HCT116 (cell line): Measurements from ENCODE around the gene CCL28. TPM values are rescaled to one million over a fixed set of nuclear protein-coding genes. Genes with fewer than 3 reads are reported as not detected.

Experiments
- ATAC-seq: fragments of 200-7000 bp; cut with Tn5 transposase; 2 replicates; pipeline ENCODE4 v1.9.1; 2020; ENCODE audit warnings: mild to moderate bottlenecking, moderate library complexity
- BruUV-seq: library from RNA; stranded (reverse); fragments of 400-500 nt; replicated peaks from 2 replicates; lab custom pipeline; 2021; lab: Mats Ljungman, UMichigan
- CTCF ChIA-PET: fragments of 300-600 bp; sonication (Branson Sonifier 250); formaldehyde crosslinking; loops from one replicate; lab custom pipeline; 2021; ENCODE audit warnings: antibody characterized with exemption; lab: Charles Lee
- POLR2A ChIA-PET: fragments of 300-600, 350-600 bp; sonication (Branson Sonifier 250); formaldehyde crosslinking; loops from one replicate; lab custom pipeline; 2021; ENCODE audit warnings: antibody characterized with exemption; lab: Charles Lee
- RAD21 ChIA-PET, 2 experiments: fragments of 300-600 bp; sonication (Branson Sonifier 250); formaldehyde crosslinking; loops; one replicate each; lab custom pipeline; 2023; ENCODE audit warnings: low total read pairs in 2 of 2; ENCODE audit not compliant: uncharacterized antibody in 2 of 2, unreplicated experiment in 2 of 2, low non-redundant PET in 1 of 2; lab: Charles Lee
- DNase-seq: peaks from one replicate; pipeline ENCODE4 v3.0.0-alpha.2; 2010; ENCODE audit warnings: low read depth, low spot score
- H2AFZ ChIP-seq: fragments of 200-600 bp; shearing (Covaris generic), sonication (generic); 2 replicates; pipeline ENCODE4 v1.6.1; 2017; ENCODE audit warnings: low read depth, mixed run types, mixed read lengths, antibody characterized with exemption, low read length; ENCODE audit not compliant: poor library complexity, severe bottlenecking
- H3K27ac ChIP-seq: 2 replicates; pipeline ENCODE4 v1.5.1; 2012; ENCODE audit warnings: low read depth, low read length
- H3K27me3 ChIP-seq: fragments of 200-600 bp; sonication (generic); 2 replicates; pipeline ENCODE4 v1.6.1; 2016; ENCODE audit warnings: mixed run types, low read length, mixed read lengths; ENCODE audit not compliant: insufficient read depth
- H3K36me3 ChIP-seq, 2 experiments: fragments of 200-500 bp in 1 of 2; fragments of 200-600 bp in 1 of 2; sonication (Bioruptor generic) in 1 of 2; sonication (generic) in 1 of 2; 2 replicates each; pipeline versions ENCODE4 v1.5.1 to v1.6.1; 2014 to 2016; ENCODE audit warnings: low read length in 2 of 2, inconsistent platforms in 1 of 2, mixed read lengths in 1 of 2, mixed run types in 1 of 2; ENCODE audit not compliant: insufficient read depth in 2 of 2, control insufficient read depth in 1 of 2
- H3K4me1 ChIP-seq, 2 experiments: fragments of 200-600 bp in 1 of 2; sonication (generic) in 1 of 2; 2 replicates each; pipeline versions ENCODE4 v1.5.1 to v1.6.1; 2012 to 2017; ENCODE audit warnings: low read length in 2 of 2, inconsistent platforms in 1 of 2, mild to moderate bottlenecking in 1 of 2, mixed read lengths in 1 of 2, mixed run types in 1 of 2, moderate library complexity in 1 of 2; ENCODE audit not compliant: insufficient read depth in 2 of 2, control insufficient read depth in 1 of 2
- H3K4me2 ChIP-seq: fragments of 200-600 bp; sonication (generic); 2 replicates; pipeline ENCODE4 v1.6.1; 2017; ENCODE audit warnings: mixed run types, low read length, mixed read lengths
- H3K4me3 ChIP-seq, 2 experiments: fragments of 200-600 bp in 1 of 2; sonication (generic) in 1 of 2; replicated peaks in 1 of 2; 2 replicates each; pipeline ENCODE4 v1.5.1; 2011 to 2016; ENCODE audit warnings: low read length in 2 of 2, control low read depth in 1 of 2, low read depth in 1 of 2, mild to moderate bottlenecking in 1 of 2, mixed read lengths in 1 of 2, mixed run types in 1 of 2
- H3K79me2 ChIP-seq: fragments of 200-600 bp; sonication (generic); 2 replicates; pipeline ENCODE4 v1.6.1; 2017; ENCODE audit warnings: mild to moderate bottlenecking, mixed run types, low read length, moderate library complexity, mixed read lengths; ENCODE audit not compliant: insufficient read depth
- H3K9ac ChIP-seq: fragments of 200-600 bp; sonication (generic); 2 replicates; pipeline ENCODE4 v1.6.1; 2016; ENCODE audit warnings: low read length, mixed read lengths
- H3K9me2 ChIP-seq: fragments of 200-600 bp; sonication (generic), shearing (Covaris generic); 2 replicates; pipeline ENCODE4 v1.6.1; 2017; ENCODE audit warnings: mixed run types, mild to moderate bottlenecking, moderate library complexity; ENCODE audit not compliant: insufficient read depth
- H3K9me3 ChIP-seq, 2 experiments: fragments of 200-500 bp in 1 of 2; fragments of 200-600 bp in 1 of 2; sonication (Bioruptor generic) in 1 of 2; sonication (generic) in 1 of 2; 2 replicates each; pipeline ENCODE4 v1.6.1; 2014 to 2017; ENCODE audit warnings: low read length in 2 of 2, mixed read lengths in 2 of 2, inconsistent platforms in 1 of 2, low read depth in 1 of 2, mild to moderate bottlenecking in 1 of 2, mixed run types in 1 of 2, moderate library complexity in 1 of 2; ENCODE audit not compliant: control insufficient read depth in 1 of 2, insufficient read depth in 1 of 2
- H4K20me1 ChIP-seq: fragments of 200-600 bp; sonication (generic), shearing (Covaris generic); 2 replicates; pipeline ENCODE4 v1.6.1; 2017; ENCODE audit warnings: mixed run types, mild to moderate bottlenecking, moderate library complexity; ENCODE audit not compliant: insufficient read depth
- CBX3 ChIP-seq: IDR thresholded peaks from 2 replicates; pipeline ENCODE4 v1.6.1; 2012; ENCODE audit warnings: low read depth
- CEBPB ChIP-seq: IDR thresholded peaks from 2 replicates; pipeline ENCODE4 v1.6.1; 2012; ENCODE audit warnings: low read depth
- EGR1 ChIP-seq: IDR thresholded peaks from 2 replicates; pipeline ENCODE4 v1.6.1; 2012; ENCODE audit warnings: low read depth
- EZH2 ChIP-seq: fragments of 200-600 bp; sonication (generic); IDR thresholded peaks from 2 replicates; pipeline ENCODE4 v1.6.1; 2017; ENCODE audit warnings: antibody characterized with exemption, mixed run types
- FOSL1 ChIP-seq: IDR thresholded peaks from 2 replicates; pipeline ENCODE4 v1.6.1; 2012; ENCODE audit warnings: low read depth
- JUND ChIP-seq: IDR thresholded peaks from 2 replicates; pipeline ENCODE4 v1.6.1; 2012
- POLR2A ChIP-seq: IDR thresholded peaks from 2 replicates; pipeline ENCODE4 v1.7.0; 2011; ENCODE audit warnings: borderline replicate concordance; ENCODE audit not compliant: insufficient read depth, insufficient read length; ENCODE audit errors: extremely low read depth
- POLR2AphosphoS5 ChIP-seq: IDR thresholded peaks from 2 replicates; pipeline ENCODE4 v1.6.1; 2011; ENCODE audit warnings: mild to moderate bottlenecking, low read depth, low read length, moderate library complexity
- RAD21 ChIP-seq: IDR thresholded peaks from 2 replicates; pipeline ENCODE4 v1.6.1; 2012; ENCODE audit warnings: low read depth, mild to moderate bottlenecking
- SIN3A ChIP-seq: IDR thresholded peaks from 2 replicates; pipeline ENCODE4 v1.6.1; 2012; ENCODE audit warnings: low read depth
- SP1 ChIP-seq: IDR thresholded peaks from 2 replicates; pipeline ENCODE4 v1.6.1; 2012; ENCODE audit warnings: low read depth
- TCF7L2 ChIP-seq: IDR thresholded peaks from 2 replicates; pipeline ENCODE4 v1.7.0; 2011; ENCODE audit warnings: borderline replicate concordance, inconsistent platforms; ENCODE audit not compliant: insufficient read depth, insufficient read length; ENCODE audit errors: extremely low read depth
- YY1 ChIP-seq: IDR thresholded peaks from 2 replicates; pipeline ENCODE4 v1.6.1; 2011; ENCODE audit warnings: low read length, low read depth, moderate library complexity, mild to moderate bottlenecking; ENCODE audit not compliant: insufficient replicate concordance; ENCODE audit errors: extremely low read depth
- ZFX ChIP-seq: fragments of 450-650 bp; IDR thresholded peaks from 2 replicates; pipeline ENCODE4 v1.6.1; 2017
- ZNF274 ChIP-seq: fragments of 200-500 bp; sonication (Bioruptor generic); IDR thresholded peaks from 2 replicates; pipeline ENCODE4 v1.6.1; 2014; ENCODE audit warnings: mild to moderate bottlenecking, low read depth, low read length, inconsistent platforms
- intact Hi-C: fragments of 100-400 bp; cut with micrococcal nuclease; formaldehyde crosslinking; loops from 2 replicates; pipeline ENCODE4 v1.10.0; 2022
- total RNA-seq: library from RNA; stranded (reverse); gene quantifications from one replicate; pipeline ENCODE4 v1.2.1, GENCODE V29; 2021; ENCODE audit not compliant: unreplicated experiment
- TF ChIP-seq, protein P1 (sequence below): IDR thresholded peaks from 2 replicates; pipeline ENCODE4 v1.6.1; 2012
- TF ChIP-seq, protein P2 (sequence below): IDR thresholded peaks from 2 replicates; pipeline ENCODE4 v1.6.1; 2012; ENCODE audit warnings: low read depth
- TF ChIP-seq, protein P3 (sequence below): IDR thresholded peaks from 2 replicates; pipeline ENCODE4 v1.6.1; 2012
- TF ChIP-seq, protein P4 (sequence below): IDR thresholded peaks from 2 replicates; pipeline ENCODE4 v1.6.1; 2011; ENCODE audit warnings: mild to moderate bottlenecking, low read length, moderate library complexity; ENCODE audit not compliant: insufficient replicate concordance; ENCODE audit errors: extremely low read depth

Gene CCL28
- total RNA-seq, 1 experiment from 2014 or later: 0.25 TPM

DNA sequence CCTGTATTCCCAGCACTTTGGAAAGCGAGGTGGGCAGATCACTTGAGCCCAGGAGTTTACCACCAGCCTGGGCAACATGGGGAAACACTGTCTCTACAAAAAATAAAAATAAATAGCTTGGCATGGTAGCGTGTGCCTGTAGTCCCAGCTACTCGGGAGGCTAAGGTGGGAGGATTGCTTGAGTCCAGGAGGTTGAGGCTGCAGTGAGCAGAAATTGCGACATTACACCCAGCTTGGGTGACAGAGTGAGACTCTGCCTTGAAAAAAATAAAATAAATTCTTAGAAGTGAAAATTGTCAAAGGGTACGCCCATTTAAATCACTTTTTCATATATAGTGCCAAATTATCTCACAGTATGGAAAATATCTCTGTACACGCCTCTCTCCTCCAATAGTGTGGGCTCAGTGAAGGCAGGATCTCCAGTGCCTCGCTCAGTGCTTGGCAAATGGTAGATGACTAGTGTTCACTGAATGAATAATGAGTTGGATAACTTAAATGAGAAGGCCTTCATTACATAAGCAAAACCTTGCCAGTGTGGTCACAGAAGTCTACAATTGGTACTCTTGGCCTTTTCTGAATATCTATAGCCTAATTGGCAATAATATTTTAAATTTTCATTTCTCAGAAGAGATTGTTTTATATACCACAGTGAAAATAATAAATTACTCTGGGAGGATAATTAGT, 9.4 kb upstream of the CCL28 start (continued):
- no peak for TF ChIP-seq EGR1

DNA sequence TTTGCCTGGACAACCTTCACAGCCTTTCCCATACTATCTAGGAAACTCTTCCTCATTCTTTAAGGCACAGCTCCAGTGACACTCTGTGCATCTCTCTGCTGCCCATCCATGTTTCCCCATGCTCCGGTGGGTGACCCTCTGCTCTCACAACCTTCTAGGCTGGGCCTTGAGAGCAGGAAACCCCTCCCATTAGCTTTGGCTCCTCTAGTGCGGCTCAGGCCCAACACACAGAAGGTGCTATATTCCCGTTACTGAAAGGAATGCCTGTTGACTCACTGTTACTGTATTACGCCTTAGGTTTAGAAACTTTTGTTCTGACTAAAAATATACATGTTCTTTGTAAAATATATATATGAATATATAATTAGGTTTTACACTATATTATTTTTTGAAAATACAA, 8.1 kb upstream of the CCL28 start:
- Histone ChIP-seq H3K36me3 (no peaks in the 10 kb centered on the region), H3K4me3 (no peak overlapping the region), H3K9me2 (no peaks in the 10 kb centered on the region), H3K27ac (no peak overlapping the region), H3K27me3 (no peaks in the 10 kb centered on the region), H3K79me2 (no peaks in the 10 kb centered on the region), H3K4me2 (no peak overlapping the region), H2AFZ (no peak overlapping the region), H3K4me1 (peaks cover 6 to 7% of the 10 kb centered on the region in 2 experiments), H3K9me3 (no peaks in the 10 kb centered on the region), H3K9ac (no peak overlapping the region), H4K20me1 (no peaks in the 10 kb centered on the region)
- no TSS peak for BruUV-seq
- RAD21 ChIA-PET: no interaction called here
- ATAC-seq: no peak
- POLR2A ChIA-PET: no interaction called here
- TF ChIP-seq TCF7L2: no peak
- TF ChIP-seq POLR2A: no peak
- no peak for TF ChIP-seq CBX3
- no peak for TF ChIP-seq RAD21
- no peak for TF ChIP-seq FOSL1
- TF ChIP-seq, protein P1, sequence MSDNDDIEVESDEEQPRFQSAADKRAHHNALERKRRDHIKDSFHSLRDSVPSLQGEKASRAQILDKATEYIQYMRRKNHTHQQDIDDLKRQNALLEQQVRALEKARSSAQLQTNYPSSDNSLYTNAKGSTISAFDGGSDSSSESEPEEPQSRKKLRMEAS: no peak
- TF ChIP-seq, protein P2, sequence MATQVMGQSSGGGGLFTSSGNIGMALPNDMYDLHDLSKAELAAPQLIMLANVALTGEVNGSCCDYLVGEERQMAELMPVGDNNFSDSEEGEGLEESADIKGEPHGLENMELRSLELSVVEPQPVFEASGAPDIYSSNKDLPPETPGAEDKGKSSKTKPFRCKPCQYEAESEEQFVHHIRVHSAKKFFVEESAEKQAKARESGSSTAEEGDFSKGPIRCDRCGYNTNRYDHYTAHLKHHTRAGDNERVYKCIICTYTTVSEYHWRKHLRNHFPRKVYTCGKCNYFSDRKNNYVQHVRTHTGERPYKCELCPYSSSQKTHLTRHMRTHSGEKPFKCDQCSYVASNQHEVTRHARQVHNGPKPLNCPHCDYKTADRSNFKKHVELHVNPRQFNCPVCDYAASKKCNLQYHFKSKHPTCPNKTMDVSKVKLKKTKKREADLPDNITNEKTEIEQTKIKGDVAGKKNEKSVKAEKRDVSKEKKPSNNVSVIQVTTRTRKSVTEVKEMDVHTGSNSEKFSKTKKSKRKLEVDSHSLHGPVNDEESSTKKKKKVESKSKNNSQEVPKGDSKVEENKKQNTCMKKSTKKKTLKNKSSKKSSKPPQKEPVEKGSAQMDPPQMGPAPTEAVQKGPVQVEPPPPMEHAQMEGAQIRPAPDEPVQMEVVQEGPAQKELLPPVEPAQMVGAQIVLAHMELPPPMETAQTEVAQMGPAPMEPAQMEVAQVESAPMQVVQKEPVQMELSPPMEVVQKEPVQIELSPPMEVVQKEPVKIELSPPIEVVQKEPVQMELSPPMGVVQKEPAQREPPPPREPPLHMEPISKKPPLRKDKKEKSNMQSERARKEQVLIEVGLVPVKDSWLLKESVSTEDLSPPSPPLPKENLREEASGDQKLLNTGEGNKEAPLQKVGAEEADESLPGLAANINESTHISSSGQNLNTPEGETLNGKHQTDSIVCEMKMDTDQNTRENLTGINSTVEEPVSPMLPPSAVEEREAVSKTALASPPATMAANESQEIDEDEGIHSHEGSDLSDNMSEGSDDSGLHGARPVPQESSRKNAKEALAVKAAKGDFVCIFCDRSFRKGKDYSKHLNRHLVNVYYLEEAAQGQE: no peak
- TF ChIP-seq POLR2AphosphoS5: no peak
- no peak for TF ChIP-seq JUND
- no peak for TF ChIP-seq ZFX
- TF ChIP-seq EZH2: no peak
- TF ChIP-seq EGR1: no peak
- TF ChIP-seq, protein P3, sequence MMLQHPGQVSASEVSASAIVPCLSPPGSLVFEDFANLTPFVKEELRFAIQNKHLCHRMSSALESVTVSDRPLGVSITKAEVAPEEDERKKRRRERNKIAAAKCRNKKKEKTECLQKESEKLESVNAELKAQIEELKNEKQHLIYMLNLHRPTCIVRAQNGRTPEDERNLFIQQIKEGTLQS: no peak
- TF ChIP-seq, protein P4, sequence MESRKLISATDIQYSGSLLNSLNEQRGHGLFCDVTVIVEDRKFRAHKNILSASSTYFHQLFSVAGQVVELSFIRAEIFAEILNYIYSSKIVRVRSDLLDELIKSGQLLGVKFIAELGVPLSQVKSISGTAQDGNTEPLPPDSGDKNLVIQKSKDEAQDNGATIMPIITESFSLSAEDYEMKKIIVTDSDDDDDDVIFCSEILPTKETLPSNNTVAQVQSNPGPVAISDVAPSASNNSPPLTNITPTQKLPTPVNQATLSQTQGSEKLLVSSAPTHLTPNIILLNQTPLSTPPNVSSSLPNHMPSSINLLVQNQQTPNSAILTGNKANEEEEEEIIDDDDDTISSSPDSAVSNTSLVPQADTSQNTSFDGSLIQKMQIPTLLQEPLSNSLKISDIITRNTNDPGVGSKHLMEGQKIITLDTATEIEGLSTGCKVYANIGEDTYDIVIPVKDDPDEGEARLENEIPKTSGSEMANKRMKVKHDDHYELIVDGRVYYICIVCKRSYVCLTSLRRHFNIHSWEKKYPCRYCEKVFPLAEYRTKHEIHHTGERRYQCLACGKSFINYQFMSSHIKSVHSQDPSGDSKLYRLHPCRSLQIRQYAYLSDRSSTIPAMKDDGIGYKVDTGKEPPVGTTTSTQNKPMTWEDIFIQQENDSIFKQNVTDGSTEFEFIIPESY: no peak
- TF ChIP-seq SIN3A: no peak
- TF ChIP-seq ZNF274: no peak
- TF ChIP-seq CEBPB: no peak
- TF ChIP-seq SP1: no peak
- TF ChIP-seq YY1: no peak
- CTCF ChIA-PET: no interaction called here
- no peak for DNase-seq
- intact Hi-C loops: no loop called here
